ENCODE measurements around the gene VSX2. TPM values are rescaled to one million over a fixed set of nuclear protein-coding genes. Genes with fewer than 3 reads are reported as not detected.

VSX2 gene
- total and polyA plus RNA-seq, 8 donors = not detected

- TF ChIP-seq POLR2A (IDR thresholded peaks at IDR 0.05) = no peak
- TF ChIP-seq EP300 (IDR thresholded peaks at IDR 0.05) = no peak
- no peak for TF ChIP-seq CTCF (IDR thresholded peaks at IDR 0.05)
- TF ChIP-seq POLR2AphosphoS5 (IDR thresholded peaks at IDR 0.05) = no peak
- intact Hi-C loops (cut with DNase I; ENCODE audit: low total_unique reads) = no loop called here
- no peak for DNase-seq
- WGBS, 5 donors = 53 to 59% (median 57%) methylated on average over 8 of the region's 8 CpGs
- Histone ChIP-seq H3K27ac (no peak overlapping the region), H3K4me1 (peaks cover 2 to 13% (median 10%) of the 10 kb centered on the region in 4 donors), H3K36me3 (no peaks in the 10 kb centered on the region), H3K9me3 (no peaks in the 10 kb centered on the region), H3K4me3 (no peak overlapping the region), H3K27me3 (peaks cover 3 to 76% (median 53%) of the 10 kb centered on the region in 3 donors)
These were observed 7.3 kb downstream of the VSX2 start for GRCh38 chr14:74246542-74246941.

DNA sequence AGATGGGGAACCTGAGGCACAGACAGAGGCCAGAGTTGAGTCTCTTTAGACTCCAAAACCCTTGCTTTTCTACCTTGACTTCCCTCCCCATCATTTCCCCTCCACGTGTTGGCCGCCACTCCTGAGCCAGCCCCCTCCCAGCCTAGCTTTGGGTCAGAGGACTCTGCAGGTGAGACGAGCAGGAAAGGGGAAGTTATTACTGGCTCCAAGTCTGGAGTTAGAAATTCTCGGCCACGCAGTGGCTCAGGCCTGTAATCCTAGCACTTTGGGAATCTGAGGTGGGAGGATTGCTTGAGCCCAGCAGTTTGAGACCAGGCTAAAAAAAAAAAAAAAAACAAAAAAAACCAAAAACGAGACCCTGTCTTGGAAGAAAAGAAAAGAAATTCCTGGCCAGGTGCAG, 8.8 kb downstream of the VSX2 start:
- Histone ChIP-seq H3K36me3 (no peaks in the 10 kb centered on the region), H3K27ac (no peak overlapping the region), H3K9me3 (no peaks in the 10 kb centered on the region), H3K27me3 (peaks cover 0 to 74% (median 38%) of the 10 kb centered on the region in 3 donors), H3K4me1 (peaks cover 0 to 8% (median 4%) of the 10 kb centered on the region in 4 donors), H3K4me3 (no peak overlapping the region)
- TF ChIP-seq EP300 (IDR thresholded peaks at IDR 0.05) = no peak
- no peak for TF ChIP-seq POLR2A (IDR thresholded peaks at IDR 0.05)
- TF ChIP-seq CTCF (IDR thresholded peaks at IDR 0.05) = no peak
- TF ChIP-seq POLR2AphosphoS5 (IDR thresholded peaks at IDR 0.05) = no peak
- DNase-seq = no peak
- WGBS, 5 donors = 51 to 69% (median 60%) methylated on average over 6 of the region's 6 CpGs
- intact Hi-C loops (cut with DNase I; ENCODE audit: low total_unique reads) = no loop called here

GRCh38 chr14:74249433-74250375, 10.5 kb downstream of the VSX2 start:
- no peak overlapping the region for H3K4me3 ChIP-seq
- no peak overlapping the region for H3K27ac ChIP-seq
- intact Hi-C loops (cut with DNase I; ENCODE audit: low total_unique reads) = no loop called here
- H3K9me3 ChIP-seq = no peaks in the 10 kb centered on the region
- no peak for TF ChIP-seq POLR2A (IDR thresholded peaks at IDR 0.05)
- TF ChIP-seq POLR2AphosphoS5 (IDR thresholded peaks at IDR 0.05) = no peak
- no peak for TF ChIP-seq CTCF (IDR thresholded peaks at IDR 0.05)
- TF ChIP-seq EP300 (IDR thresholded peaks at IDR 0.05) = no peak
- DNase-seq = no peak
- WGBS, 5 donors = 55 to 71% (median 61%) methylated on average over 12 of the region's 12 CpGs
- peaks cover 0 to 8% (median 4%) of the 10 kb centered on the region in 4 donors for H3K4me1 ChIP-seq
- H3K27me3 ChIP-seq = peaks cover 0 to 64% (median 24%) of the 10 kb centered on the region in 3 donors
- H3K36me3 ChIP-seq = no peaks in the 10 kb centered on the region

DNA sequence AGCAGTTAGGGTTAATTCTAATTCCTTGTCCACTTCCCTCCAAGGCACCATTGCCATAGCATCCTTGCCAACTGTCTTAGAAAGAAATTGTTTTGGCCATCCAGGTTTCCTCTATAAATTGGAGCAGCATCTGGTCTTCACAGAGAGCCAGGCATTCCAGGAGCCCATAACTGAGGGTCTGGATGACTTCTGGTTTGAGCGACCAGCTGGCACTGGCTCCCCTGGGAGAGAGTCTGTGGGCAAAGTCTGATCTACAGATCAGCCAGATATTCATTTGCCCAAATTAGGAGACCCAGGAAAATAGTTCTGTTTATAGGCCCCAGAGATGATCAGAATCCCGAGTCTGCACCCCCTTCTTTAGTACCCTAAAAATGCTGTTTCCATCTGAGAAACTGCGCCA, 16.0 kb downstream of the VSX2 start:
- peaks cover 14 to 29% (median 22%) of the 10 kb centered on the region in 4 donors for H3K4me1 ChIP-seq
- H3K4me3 ChIP-seq = no peak overlapping the region
- DNase-seq = no peak
- no peaks in the 10 kb centered on the region for H3K36me3 ChIP-seq
- TF ChIP-seq POLR2AphosphoS5 (IDR thresholded peaks at IDR 0.05) = no peak
- TF ChIP-seq EP300 (IDR thresholded peaks at IDR 0.05) = no peak
- no peak for TF ChIP-seq POLR2A (IDR thresholded peaks at IDR 0.05)
- no peak for TF ChIP-seq CTCF (IDR thresholded peaks at IDR 0.05)
- H3K9me3 ChIP-seq = no peaks in the 10 kb centered on the region
- no peak overlapping the region for H3K27ac ChIP-seq
- WGBS, 5 donors = 67 to 84% (median 74%) methylated on average over 3 of the region's 3 CpGs
- H3K27me3 ChIP-seq = peaks cover 0 to 40% (median 17%) of the 10 kb centered on the region in 3 donors
- intact Hi-C loops (cut with DNase I; ENCODE audit: low total_unique reads) = loop anchor here (5.0 kb wide), 1 partner anchor 143 kb away; no protein-coding TSS in a partner anchor
